ENCODE results near the gene TFB2M.
"Not testable (repeated sequence)": the region's sequence is repeated elsewhere in the genome, so short reads cannot be mapped to it uniquely, and the experiment has no call there.

TFB2M gene

GRCh38 chr1:246608616-246609376, 42.7 kb upstream of the TFB2M start:
- no peaks in the 10 kb centered on the region for H3K4me1 ChIP-seq (ENCODE audit: low read length)
- H3K9me3 ChIP-seq (replicated peaks; ENCODE audit: insufficient read depth, low read length) = no peaks in the 10 kb centered on the region
- no peaks in the 10 kb centered on the region for H3F3A ChIP-seq (ENCODE audit: insufficient read depth, low read length)
- no peak overlapping the region for H2AFZ ChIP-seq (ENCODE audit: low read length)
- H3K9me2 ChIP-seq (replicated peaks; ENCODE audit: insufficient read depth, low read length) = no peaks in the 10 kb centered on the region
- no peak overlapping the region for H3K9ac ChIP-seq (ENCODE audit: low read length)
- H3K79me2 ChIP-seq (ENCODE audit: low read length) = peaks cover 64% of the 10 kb centered on the region
- no peak overlapping the region for H3K4me2 ChIP-seq (ENCODE audit: low read depth, low read length)
- DNase-seq = no peak
- no peaks in the 10 kb centered on the region for H4K20me1 ChIP-seq (ENCODE audit: insufficient read depth, low read length)
- no peaks in the 10 kb centered on the region for H3K36me3 ChIP-seq (replicated peaks; ENCODE audit: insufficient read depth, low read length)
- no peak overlapping the region for H3K4me3 ChIP-seq (ENCODE audit: low read length)
- no peak overlapping the region for H3K27ac ChIP-seq (ENCODE audit: low read length)
- H3K27me3 ChIP-seq (replicated peaks; ENCODE audit: insufficient read depth, low read length) = no peaks in the 10 kb centered on the region
- TF ChIP-seq EZH2 (optimal IDR thresholded peaks at IDR 0.05; ENCODE audit: low read depth, low read length) = no peak
- no peak for TF ChIP-seq EZH2phosphoT487 (IDR thresholded peaks at IDR 0.05; ENCODE audit: low read length)
- TF ChIP-seq CTCF (IDR thresholded peaks at IDR 0.05; ENCODE audit: low read length) = no peak

GRCh38 chr1:246607462-246607861, 41.4 kb upstream of the TFB2M start:
- no peak for DNase-seq
- no peaks in the 10 kb centered on the region for H3K27me3 ChIP-seq (replicated peaks; ENCODE audit: insufficient read depth, low read length)
- H3K4me3 ChIP-seq (ENCODE audit: low read length) = no peak overlapping the region
- peaks cover 71% of the 10 kb centered on the region for H3K79me2 ChIP-seq (ENCODE audit: low read length)
- H4K20me1 ChIP-seq (ENCODE audit: insufficient read depth, low read length) = no peaks in the 10 kb centered on the region
- H3K27ac ChIP-seq (ENCODE audit: low read length) = no peak overlapping the region
- no peak overlapping the region for H2AFZ ChIP-seq (ENCODE audit: low read length)
- no peaks in the 10 kb centered on the region for H3K9me2 ChIP-seq (replicated peaks; ENCODE audit: insufficient read depth, low read length)
- no peaks in the 10 kb centered on the region for H3K9me3 ChIP-seq (replicated peaks; ENCODE audit: insufficient read depth, low read length)
- H3K4me2 ChIP-seq (ENCODE audit: low read depth, low read length) = no peak overlapping the region
- no peaks in the 10 kb centered on the region for H3K4me1 ChIP-seq (ENCODE audit: low read length)
- H3F3A ChIP-seq (ENCODE audit: insufficient read depth, low read length) = no peaks in the 10 kb centered on the region
- no peaks in the 10 kb centered on the region for H3K36me3 ChIP-seq (replicated peaks; ENCODE audit: insufficient read depth, low read length)
- no peak overlapping the region for H3K9ac ChIP-seq (ENCODE audit: low read length)
- TF ChIP-seq CTCF (IDR thresholded peaks at IDR 0.05; ENCODE audit: low read length) (no peak), EZH2 (optimal IDR thresholded peaks at IDR 0.05; ENCODE audit: low read depth, low read length) (no peak), EZH2phosphoT487 (IDR thresholded peaks at IDR 0.05; ENCODE audit: low read length) (no peak)

GRCh38 chr1:246605231-246605630, 39.2 kb upstream of the TFB2M start:
- H3K4me2 ChIP-seq (ENCODE audit: low read depth, low read length); H3K36me3 ChIP-seq (replicated peaks; ENCODE audit: insufficient read depth, low read length): not testable (repeated sequence)

GRCh38 chr1:246602194-246602593, 36.1 kb upstream of the TFB2M start:
- Histone ChIP-seq H3K4me1 (ENCODE audit: low read length) (no peaks in the 10 kb centered on the region), H3F3A (ENCODE audit: insufficient read depth, low read length) (no peaks in the 10 kb centered on the region), H3K9me3 (replicated peaks; ENCODE audit: insufficient read depth, low read length) (no peaks in the 10 kb centered on the region), H3K36me3 (replicated peaks; ENCODE audit: insufficient read depth, low read length) (no peaks in the 10 kb centered on the region), H2AFZ (ENCODE audit: low read length) (no peak overlapping the region), H3K4me3 (ENCODE audit: low read length) (no peak overlapping the region), H3K27ac (ENCODE audit: low read length) (no peak overlapping the region), H4K20me1 (ENCODE audit: insufficient read depth, low read length) (no peaks in the 10 kb centered on the region), H3K27me3 (replicated peaks; ENCODE audit: insufficient read depth, low read length) (no peaks in the 10 kb centered on the region), H3K9me2 (replicated peaks; ENCODE audit: insufficient read depth, low read length) (no peaks in the 10 kb centered on the region), H3K79me2 (ENCODE audit: low read length) (peaks cover 78% of the 10 kb centered on the region), H3K9ac (ENCODE audit: low read length) (no peak overlapping the region), H3K4me2 (ENCODE audit: low read depth, low read length) (no peak overlapping the region)
- TF ChIP-seq EZH2phosphoT487 (IDR thresholded peaks at IDR 0.05; ENCODE audit: low read length) (no peak), EZH2 (optimal IDR thresholded peaks at IDR 0.05; ENCODE audit: low read depth, low read length) (no peak), CTCF (IDR thresholded peaks at IDR 0.05; ENCODE audit: low read length) (no peak)
- DNase-seq = no peak

More at GRCh38 chr1:246605231-246605630, 39.2 kb upstream of the TFB2M start:
- not testable (repeated sequence) for H4K20me1 ChIP-seq (ENCODE audit: insufficient read depth, low read length); H3K4me1 ChIP-seq (ENCODE audit: low read length); H3K9me3 ChIP-seq (replicated peaks; ENCODE audit: insufficient read depth, low read length); DNase-seq; H3F3A ChIP-seq (ENCODE audit: insufficient read depth, low read length); H3K27me3 ChIP-seq (replicated peaks; ENCODE audit: insufficient read depth, low read length); H3K4me3 ChIP-seq (ENCODE audit: low read length); H3K27ac ChIP-seq (ENCODE audit: low read length); H2AFZ ChIP-seq (ENCODE audit: low read length); H3K9me2 ChIP-seq (replicated peaks; ENCODE audit: insufficient read depth, low read length); H3K9ac ChIP-seq (ENCODE audit: low read length)
- peaks cover 72% of the 10 kb centered on the region for H3K79me2 ChIP-seq (ENCODE audit: low read length)
